ENCODE results near the gene PLEKHH1.

Gene PLEKHH1

GRCh38 chr14:67532998-67533753 is at the start of gene PLEKHH1:
PLEKHH1 (plus strand) TSS chr14:67533290; CDS start chr14:67541868, 8,578 bp downstream.
- DNase-seq = peak; percentile 72

GRCh38 chr14:67483579-67484285 is 49.4 kb upstream of the PLEKHH1 start:
- DNase-seq = no peak

GRCh38 chr14:67485501-67486095 is 47.5 kb upstream of the PLEKHH1 start:
- no peak for DNase-seq

GRCh38 chr14:67486890-67487289 is 46.2 kb upstream of the PLEKHH1 start:
- DNase-seq = no peak

GRCh38 chr14:67487332-67487731 is 45.8 kb upstream of the PLEKHH1 start:
- DNase-seq = no peak

- no peak for DNase-seq
Measured at GRCh38 chr14:67487937-67488893, 44.9 kb upstream of the PLEKHH1 start, which contains the start of gene TMEM229B. TMEM229B (minus strand) TSS chr14:67488721; CDS start chr14:67473923, 14,798 bp downstream.

- DNase-seq = no peak
Measured at GRCh38 chr14:67490196-67490595, 42.9 kb upstream of the PLEKHH1 start.

- no peak for DNase-seq
Measured at GRCh38 chr14:67491285-67491684, 41.8 kb upstream of the PLEKHH1 start.

GRCh38 chr14:67491741-67492507 is 41.2 kb upstream of the PLEKHH1 start:
- DNase-seq = no peak

GRCh38 chr14:67492538-67492937 is 40.6 kb upstream of the PLEKHH1 start:
- DNase-seq = no peak

- DNase-seq = no peak
Measured at GRCh38 chr14:67493092-67493717, 39.9 kb upstream of the PLEKHH1 start.

GRCh38 chr14:67495827-67496226 is 37.3 kb upstream of the PLEKHH1 start:
- no peak for DNase-seq

GRCh38 chr14:67497216-67497615 is 35.9 kb upstream of the PLEKHH1 start:
- no peak for DNase-seq

- no peak for DNase-seq
Measured at GRCh38 chr14:67497716-67498115, 35.4 kb upstream of the PLEKHH1 start.

- no peak for DNase-seq
Measured at GRCh38 chr14:67500981-67501380, 32.1 kb upstream of the PLEKHH1 start.

- no peak for DNase-seq
Measured at GRCh38 chr14:67501670-67502069, 31.4 kb upstream of the PLEKHH1 start.

- no peak for DNase-seq
Measured at GRCh38 chr14:67502867-67503266, 30.2 kb upstream of the PLEKHH1 start.

GRCh38 chr14:67503331-67503730 is 29.8 kb upstream of the PLEKHH1 start:
- no peak for DNase-seq

GRCh38 chr14:67505254-67505653 is 27.8 kb upstream of the PLEKHH1 start:
- no peak for DNase-seq

GRCh38 chr14:67508956-67509355 is 24.1 kb upstream of the PLEKHH1 start:
- no peak for DNase-seq

- DNase-seq = peak; percentile 73
Measured at GRCh38 chr14:67510121-67510520, 23.0 kb upstream of the PLEKHH1 start.

All from HCEC 1CT (cell line).